CD4-positive, alpha-beta T cell treated with Interleukin-12 subunit alpha and Interleukin-12 subunit beta, for 1 hour (primary cell): Measurements from ENCODE around the gene GATD1.

ENCODE experiments used
- DNase-seq: peaks from one replicate; pipeline ENCODE4 v3.0.0-alpha.2; 2020

The GATD1 gene

GRCh38 chr11:724778-725386 lies 52.4 kb downstream of the GATD1 start:
- no peak for DNase-seq

- no peak for DNase-seq
These were observed 53.1 kb downstream of the GATD1 start for GRCh38 chr11:724049-724777.

- peak; percentile 73 for DNase-seq
These were observed 54.0 kb downstream of the GATD1 start for GRCh38 chr11:723120-723883.

GRCh38 chr11:722346-722811 lies 54.9 kb downstream of the GATD1 start:
- DNase-seq, result no peak

GRCh38 chr11:721741-722345 lies 55.4 kb downstream of the GATD1 start:
- peak; percentile 66 for DNase-seq

GRCh38 chr11:721247-721740 lies 56.0 kb downstream of the GATD1 start:
- no peak for DNase-seq

GRCh38 chr11:720642-721246 lies 56.5 kb downstream of the GATD1 start:
- peak; percentile 36 for DNase-seq

GRCh38 chr11:720017-720641 lies 57.2 kb downstream of the GATD1 start:
- no peak for DNase-seq

GRCh38 chr11:719214-720016 lies 57.9 kb downstream of the GATD1 start:
- no peak for DNase-seq
